ENCODE data around the gene ZNF592.

GRCh38 chr15:84699538-84700191 lies 48.7 kb upstream of the ZNF592 start:
- TF ChIP-seq DPF2 (IDR thresholded peaks at IDR 0.05) = no peak
- no peak for TF ChIP-seq ZNF124 (CRISPR knock-in tag; IDR thresholded peaks at IDR 0.05)
- TF ChIP-seq TCF7L2 (IDR thresholded peaks at IDR 0.05; ENCODE audit: low read depth, low read length) = no peak
- TF ChIP-seq RCOR1 (IDR thresholded peaks at IDR 0.05; ENCODE audit: borderline replicate concordance in 1 of 2, low read depth in 2 of 2, low read length in 2 of 2) = no peak
- no peak for TF ChIP-seq ZNF592 (IDR thresholded peaks at IDR 0.05)
- TF ChIP-seq ZNF589 (CRISPR knock-in tag; IDR thresholded peaks at IDR 0.05; ENCODE audit: low read depth) = no peak
- TF ChIP-seq ELF1 (tag; IDR thresholded peaks at IDR 0.05) = no peak
- no peak for TF ChIP-seq TEAD4 (IDR thresholded peaks at IDR 0.05; ENCODE audit: low read length)
- no peak for TF ChIP-seq TEAD4 (CRISPR knock-in tag; IDR thresholded peaks at IDR 0.05; ENCODE audit: borderline replicate concordance)
- no peak for TF ChIP-seq MYBL2 (IDR thresholded peaks at IDR 0.05; ENCODE audit: low read depth)
- no peak for TF ChIP-seq MYBL2 (CRISPR knock-in tag; IDR thresholded peaks at IDR 0.05; ENCODE audit: borderline replicate concordance)
- TF ChIP-seq TGIF2 (CRISPR knock-in tag; IDR thresholded peaks at IDR 0.05) = no peak
- no peak for TF ChIP-seq GTF2F1 (IDR thresholded peaks at IDR 0.05; ENCODE audit: low read depth, low read length)

All from K562 (cell line).